Epithelial cell of prostate (primary cell): ENCODE measurements around the gene TBC1D22A.

Experiments used
- DNase-seq: peaks from one replicate; pipeline ENCODE4 v3.0.0-alpha.2; 2011; ENCODE audit warnings: low read depth, low spot score
- H3K27ac ChIP-seq: fragments of 450-650 bp; 2 replicates; pipeline ENCODE4 v1.5.1; 2017; ENCODE audit warnings: mild to moderate bottlenecking

TBC1D22A gene

DNA sequence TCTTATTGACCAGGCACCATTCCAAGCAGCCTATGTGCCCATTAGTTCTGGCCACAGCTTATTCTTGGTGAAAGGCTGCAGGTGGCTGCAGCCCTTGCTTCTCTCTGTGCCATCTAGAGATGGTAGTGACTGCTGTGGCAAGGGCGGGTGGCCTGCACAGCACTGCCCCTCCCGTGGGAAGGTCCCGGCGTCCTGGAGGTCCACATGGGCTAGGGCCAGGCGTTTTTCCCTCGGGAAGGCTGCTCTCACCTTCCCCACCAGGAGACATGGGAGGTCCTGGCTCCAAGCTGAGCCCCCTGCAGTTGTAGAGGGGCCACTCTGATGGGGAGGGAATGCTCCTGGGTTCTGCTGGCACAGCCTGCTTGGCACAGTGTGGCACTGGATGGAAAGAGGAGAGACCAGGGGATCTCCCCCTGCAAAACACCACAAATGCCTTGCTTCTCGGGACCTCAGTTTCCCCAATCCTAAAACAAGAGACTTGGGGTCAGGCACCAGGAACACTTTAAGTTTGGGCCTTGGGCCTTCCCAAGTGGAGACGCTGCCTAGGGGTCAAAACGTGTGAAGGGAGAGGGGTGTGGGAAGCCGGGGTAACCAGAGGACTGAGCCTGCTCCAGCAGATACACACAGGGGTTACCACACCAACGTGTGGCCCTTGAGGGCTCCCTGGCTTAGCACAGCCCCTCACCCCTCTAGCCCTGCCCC is 10.0 kb upstream of the TBC1D22A start:
- no peak overlapping the region for H3K27ac ChIP-seq
- DNase-seq, result no peak

DNA sequence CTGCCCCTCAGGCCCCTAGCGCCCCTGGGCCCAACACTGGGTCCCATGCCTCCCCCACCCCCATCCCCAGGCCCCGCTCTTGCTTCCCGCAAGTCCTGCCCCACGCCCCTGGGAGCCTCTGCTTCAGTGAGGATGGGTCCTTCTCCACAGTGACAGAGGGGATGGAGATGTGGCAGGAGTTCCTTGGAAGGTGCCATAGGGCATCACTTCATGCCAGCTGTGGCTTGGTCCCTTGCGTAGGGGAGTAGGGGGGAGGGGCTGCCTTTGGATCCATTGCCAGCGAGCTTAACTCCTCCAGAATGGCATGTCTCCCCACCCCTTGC is 9.5 kb upstream of the TBC1D22A start:
- DNase-seq, result no peak
- peak overlapping the region; percentile 97 for H3K27ac ChIP-seq

DNA sequence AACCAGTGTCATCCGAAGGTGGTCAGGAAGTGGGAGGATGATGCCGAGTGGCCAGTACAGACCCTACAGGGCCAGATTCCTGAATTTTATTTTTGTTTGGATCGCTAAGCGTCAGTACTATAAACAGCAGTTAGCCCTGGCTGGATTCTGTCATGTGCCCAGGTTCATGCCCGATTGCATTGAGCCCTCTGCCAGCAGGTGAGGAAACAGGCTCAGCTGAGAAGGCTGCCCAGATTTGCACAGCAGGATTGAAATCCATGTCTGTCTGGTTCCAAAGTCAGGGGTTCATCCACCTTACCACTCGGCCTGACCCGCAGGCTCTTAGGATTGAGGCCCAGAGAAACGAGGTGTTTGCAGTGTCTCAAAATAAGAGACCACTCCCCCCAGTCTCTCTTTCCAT is 9.1 kb upstream of the TBC1D22A start:
- DNase-seq, result no peak
- H3K27ac ChIP-seq, result peak overlapping the region; percentile 97

DNA sequence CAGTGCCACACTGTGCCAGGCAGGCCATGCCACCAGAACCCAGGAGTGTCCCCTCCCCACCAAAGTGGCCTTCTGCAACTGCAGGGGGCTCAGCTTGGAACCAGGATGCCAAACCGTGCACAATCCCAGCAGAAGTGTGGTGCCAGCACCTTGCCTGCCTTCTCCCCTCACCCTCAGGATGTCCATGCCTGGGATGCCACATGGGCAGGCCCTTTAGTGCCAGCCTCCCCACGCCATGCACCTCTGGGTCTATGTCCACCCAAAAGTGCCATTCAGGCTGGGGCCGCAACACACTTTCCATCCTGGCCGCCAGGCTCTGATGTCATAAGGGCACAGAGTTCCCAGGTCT is 8.7 kb upstream of the TBC1D22A start:
- peak overlapping the region; percentile 97 for H3K27ac ChIP-seq
- DNase-seq, result no peak

DNA sequence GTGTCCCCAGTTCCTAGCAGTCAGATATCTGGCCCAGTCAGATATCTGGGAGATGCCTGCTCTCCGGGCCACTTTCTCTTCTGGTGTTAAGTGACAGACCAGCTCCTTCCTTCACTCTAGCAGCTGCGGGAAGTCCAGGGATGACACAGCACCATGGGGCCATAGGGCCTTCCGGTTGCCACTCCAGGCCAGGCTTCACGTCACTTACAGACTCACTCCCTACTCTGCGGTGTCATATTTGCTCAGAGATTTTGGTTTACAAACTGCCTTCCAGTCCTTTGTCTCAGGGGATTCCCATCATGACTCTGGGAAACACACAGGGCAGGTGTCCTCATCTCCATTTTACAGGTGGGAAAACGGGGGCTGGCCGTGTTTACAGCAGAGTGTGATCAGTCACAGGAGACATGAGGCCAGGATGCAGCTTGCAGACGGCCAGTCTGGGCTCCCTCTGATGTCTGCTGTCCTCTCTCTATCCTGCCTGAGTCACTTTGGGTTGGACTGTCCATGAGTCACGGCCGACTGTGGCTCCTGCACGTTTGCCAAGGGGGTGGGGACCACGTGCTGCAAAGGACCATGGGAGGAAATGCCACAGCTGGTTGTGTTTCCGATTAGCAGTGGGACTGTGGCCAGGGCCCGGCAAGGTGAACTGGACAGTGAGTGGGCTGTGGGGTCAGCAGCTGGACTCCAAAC is 8.2 kb upstream of the TBC1D22A start:
- peak; percentile 87 for DNase-seq
- peak overlapping the region; percentile 97 for H3K27ac ChIP-seq

DNA sequence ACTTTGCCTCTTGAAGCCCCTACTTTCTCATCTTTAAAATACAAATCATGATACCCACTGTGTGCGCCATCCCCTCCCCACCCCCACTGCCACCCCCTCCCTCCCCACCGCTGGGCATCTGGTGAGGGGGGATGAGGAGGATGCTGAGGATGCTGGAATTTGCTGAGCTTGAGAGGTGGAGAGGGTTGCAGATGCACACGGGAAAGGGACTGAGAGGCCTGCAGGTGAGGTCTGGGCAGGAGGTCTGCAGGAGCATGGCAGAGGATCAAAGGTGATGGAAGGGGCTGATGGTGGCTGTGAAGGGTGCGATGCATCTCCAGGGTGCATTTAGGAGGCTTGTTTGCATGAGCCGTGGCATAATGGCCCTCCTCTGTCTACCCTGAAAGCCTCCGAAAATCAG is 7.6 kb upstream of the TBC1D22A start:
- no peak for DNase-seq
- peak overlapping the region; percentile 97 for H3K27ac ChIP-seq

DNA sequence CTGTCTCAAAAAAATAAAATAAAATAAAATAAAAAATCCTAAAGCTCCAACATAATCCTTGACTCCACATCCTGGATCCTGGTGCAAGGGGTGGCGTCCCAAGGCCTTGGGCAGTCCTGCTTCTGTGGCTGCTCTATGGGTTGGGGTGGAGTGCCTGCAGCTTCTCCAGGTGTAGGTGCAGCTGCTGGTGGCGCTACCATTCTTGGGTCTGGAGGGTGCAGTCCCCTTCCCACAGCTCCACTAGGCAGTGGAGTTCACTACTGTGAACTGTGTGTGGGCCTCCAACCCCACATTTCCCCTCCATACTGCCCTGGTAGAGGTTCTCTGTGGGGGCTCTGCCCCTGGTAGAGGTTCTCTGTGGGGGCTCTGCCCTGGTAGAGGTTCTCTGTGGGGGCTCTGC is 6.9 kb upstream of the TBC1D22A start:
- DNase-seq, result no peak
- no peak overlapping the region for H3K27ac ChIP-seq

DNA sequence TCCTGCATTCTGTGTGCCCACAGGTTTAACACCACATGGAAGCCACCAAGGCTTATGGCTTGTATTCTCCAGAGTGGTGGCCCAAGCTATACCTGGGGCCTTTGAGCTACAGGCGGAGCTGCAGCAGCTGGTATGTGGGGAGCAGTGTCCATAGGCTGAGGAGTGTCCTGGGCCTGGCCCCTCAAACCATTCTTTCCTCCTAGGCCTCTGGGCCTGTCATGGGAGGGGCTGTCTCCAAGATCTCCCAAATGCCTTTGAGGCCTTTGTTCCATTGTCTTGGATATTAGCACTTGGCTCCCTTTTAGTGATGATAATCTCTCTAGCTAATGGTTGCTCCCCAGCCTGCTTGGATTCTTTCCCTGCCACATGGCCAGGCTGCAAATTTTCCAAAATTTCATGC is 6.4 kb upstream of the TBC1D22A start:
- DNase-seq, result no peak
- H3K27ac ChIP-seq, result no peak overlapping the region

DNA sequence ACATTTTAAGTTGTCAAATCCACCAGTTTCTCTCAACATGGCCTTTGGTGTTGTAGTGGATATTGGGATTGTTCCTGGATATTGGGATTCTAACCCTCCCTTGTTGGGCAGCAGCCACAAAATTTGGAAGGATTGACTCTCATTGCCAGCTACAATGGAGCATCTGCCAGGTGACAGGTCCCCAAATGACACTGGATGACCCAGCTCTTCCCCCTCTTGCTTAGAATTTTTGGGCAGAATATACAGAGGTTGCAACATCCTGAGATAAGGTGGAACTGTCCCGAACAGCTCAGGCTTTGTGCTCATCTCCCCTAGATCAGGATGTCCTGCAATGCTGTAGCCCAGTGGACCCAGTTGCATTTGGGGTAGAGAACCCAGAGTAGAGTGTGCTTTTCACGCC is 5.3 kb upstream of the TBC1D22A start:
- no peak for DNase-seq
- no peak overlapping the region for H3K27ac ChIP-seq

DNA sequence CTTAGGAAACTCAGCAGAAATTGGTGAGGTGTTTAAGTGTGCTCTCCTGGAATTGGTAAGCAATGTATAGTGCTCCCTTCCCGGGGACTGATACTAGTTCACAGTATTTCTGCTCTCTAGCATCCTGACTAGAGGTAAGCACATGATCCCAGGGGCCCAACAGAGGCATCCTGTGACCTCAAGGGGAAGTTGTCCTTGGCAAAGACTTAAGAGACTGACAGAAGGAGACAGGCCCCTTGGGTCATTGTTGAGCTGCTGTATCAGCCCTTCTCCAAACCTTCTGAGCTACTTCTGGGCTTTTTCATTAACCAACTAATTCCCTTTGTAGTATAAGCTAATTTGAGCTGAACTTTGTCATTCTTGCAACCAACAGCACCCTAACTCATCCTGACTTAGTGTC is 4.3 kb upstream of the TBC1D22A start:
- no peak overlapping the region for H3K27ac ChIP-seq
- DNase-seq, result no peak

DNA sequence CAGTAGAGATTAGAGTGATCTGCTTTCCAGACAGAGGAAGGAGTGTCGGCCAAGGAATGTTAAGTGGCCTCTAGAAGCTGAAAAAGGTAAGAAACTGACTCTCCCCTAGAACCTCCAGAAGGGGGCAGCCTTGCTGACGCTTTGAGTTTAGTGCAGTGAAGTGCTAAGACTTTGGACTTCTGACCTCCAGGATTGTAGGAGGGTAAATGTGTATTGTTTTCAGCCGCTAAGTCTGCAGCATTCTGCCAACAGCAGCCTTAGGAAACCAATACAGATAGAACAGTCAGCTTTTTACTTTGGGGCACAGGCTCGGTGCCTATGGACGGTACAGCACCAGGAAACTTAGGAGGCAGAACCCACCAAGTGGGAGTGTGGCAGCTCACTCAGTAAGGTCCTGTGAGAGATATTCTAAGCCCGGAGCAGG is 3.6 kb upstream of the TBC1D22A start:
- no peak for DNase-seq
- no peak overlapping the region for H3K27ac ChIP-seq

DNA sequence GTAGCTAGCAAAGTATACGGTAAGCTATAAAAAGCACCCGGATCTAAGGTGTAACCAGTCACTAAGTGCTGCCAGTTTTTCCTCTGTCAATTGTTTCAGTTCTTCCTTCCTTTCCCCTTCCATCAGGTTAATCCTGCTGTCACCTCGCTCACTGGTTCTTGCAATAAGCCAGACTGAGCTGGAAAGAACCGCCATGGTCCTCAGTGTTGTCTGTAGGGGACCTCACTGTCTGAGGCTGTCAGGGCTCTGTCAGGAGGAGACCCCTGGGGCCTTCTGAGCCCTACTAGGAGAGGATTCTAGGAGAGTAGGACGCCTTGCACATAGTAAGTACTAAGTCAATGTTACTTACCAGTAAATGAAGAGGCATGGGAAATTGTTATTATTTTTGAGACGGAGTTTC is 1.4 kb upstream of the TBC1D22A start:
- H3K27ac ChIP-seq, result no peak overlapping the region
- no peak for DNase-seq

DNA sequence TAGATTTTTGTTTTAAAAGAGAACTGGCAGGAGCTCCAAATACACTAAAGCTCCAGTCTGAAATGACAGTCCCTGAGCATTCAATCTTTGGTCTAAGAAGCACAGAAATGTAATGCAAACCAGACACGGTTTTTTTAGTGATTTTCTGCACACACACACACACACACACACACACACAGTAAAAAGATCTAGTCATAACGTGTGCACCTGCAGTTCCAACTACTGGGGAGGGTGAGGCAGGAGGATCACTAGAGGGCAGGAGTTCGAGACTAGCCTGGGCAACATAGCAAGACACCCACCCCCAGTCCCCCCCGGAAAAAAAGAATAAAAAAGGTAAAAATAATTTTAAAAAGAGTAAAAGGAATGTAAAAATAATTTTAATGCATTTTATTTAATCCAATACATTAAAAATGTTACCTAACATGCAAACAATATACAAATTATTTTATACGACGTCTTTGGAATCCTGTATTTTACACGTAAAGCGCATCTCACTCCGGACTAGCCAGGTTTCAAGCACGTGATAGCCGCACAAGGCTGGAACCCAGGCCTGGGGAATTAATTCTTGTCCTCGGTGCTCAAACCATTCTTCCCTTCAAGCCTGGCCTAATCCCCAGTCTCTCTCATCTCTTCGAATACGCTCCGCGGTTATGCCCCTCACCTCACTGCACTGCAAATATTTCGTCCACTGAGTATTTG is 762 bp upstream of the TBC1D22A start:
- peak overlapping the region; percentile 74 for H3K27ac ChIP-seq
- no peak for DNase-seq

DNA sequence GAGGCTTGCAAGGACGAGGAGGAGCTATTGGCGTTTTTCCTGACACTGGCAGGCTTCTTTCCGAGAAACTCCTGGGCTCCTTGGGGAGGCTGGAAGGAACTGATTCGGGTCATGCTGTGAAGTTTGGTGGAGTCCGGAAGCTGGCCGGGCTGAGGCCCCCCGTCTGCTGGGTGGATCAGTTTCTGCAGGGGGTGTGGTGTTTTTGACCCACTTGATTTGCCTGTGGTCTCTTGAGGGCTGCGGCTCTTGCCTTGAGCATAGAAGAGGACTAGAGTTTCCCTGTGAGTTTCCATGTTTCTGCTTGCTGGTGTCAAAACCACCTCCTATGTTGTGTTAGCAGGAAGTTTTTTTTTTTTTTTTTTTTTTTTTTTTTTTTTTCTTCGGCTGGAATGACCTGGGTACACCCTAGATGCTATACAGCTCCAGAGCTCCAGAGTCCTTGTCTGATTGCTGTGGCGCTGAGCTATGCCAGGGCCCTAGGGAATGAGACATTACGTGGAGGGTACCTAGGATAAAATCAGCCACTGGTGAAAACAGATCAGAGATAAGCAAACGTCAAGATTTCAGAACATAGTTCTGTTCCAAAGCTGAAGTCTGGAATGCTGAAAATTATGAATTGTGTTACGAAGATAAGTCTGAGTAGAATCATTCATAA is 728 bp downstream of the TBC1D22A start:
- DNase-seq, result no peak
- peak overlapping the region; percentile 74 for H3K27ac ChIP-seq

DNA sequence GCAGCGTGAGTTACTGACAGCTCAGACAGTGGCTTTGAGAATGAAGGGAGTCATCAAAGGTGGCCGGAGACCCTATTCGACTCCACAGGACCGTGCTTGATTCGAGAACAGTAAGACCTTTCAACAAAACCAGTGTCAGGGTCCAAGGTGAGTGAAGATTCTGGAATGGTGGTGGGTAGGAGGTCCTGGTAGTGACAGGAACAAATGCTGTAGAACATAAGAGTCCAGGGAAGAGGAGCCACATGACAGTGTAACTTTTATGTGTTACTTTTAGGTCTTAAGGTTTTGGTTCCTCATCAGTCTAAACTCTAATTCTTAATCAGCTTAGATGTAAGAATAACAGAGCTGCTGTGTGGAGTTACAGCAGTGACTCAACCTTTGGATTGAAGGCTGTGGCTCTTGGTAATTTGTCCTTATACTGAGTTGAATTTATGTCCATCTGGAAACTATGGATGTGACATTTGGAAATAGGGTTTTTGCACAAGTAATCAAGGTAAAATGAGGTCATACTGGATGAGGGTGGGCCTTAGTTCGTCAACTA is 1.8 kb downstream of the TBC1D22A start:
- H3K27ac ChIP-seq, result no peak overlapping the region

DNA sequence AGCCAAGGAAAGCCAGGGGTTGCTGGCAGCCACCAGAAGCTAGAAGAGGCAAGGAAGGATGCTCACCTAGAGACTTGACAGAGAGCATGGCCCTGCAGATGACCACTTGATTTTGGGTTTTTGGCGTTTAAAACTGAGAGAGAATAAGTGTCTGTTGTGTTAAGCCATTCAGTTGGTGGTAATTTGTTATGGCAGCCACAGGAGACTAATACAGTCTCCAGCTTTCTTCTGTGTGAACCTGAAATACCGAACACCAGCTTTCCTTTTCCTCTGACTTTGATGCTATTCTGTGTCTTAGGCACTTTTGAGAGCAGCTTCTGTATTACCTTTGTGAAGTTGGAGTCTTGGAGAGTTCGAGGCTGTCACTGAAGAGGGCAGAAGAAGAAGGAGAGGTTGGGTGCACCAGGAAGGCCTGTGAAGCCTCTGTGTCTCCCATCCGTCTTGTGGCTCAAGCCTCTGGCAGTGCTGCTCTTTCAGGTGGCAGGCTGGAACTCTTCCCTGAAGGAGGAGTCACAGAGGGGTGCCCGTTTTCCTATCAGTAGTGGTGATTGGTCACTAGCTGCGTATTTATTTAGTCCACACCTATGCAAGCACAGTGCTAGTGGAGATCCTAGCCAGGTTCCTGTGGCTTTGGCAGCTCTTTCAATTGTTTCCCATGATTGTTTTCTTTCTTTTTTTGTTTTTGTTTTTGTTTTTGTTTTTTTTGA is 2.5 kb downstream of the TBC1D22A start:
- no peak overlapping the region for H3K27ac ChIP-seq
- DNase-seq, result no peak

More for the DNA sequence above, 1.8 kb downstream of the TBC1D22A start:
- no peak for DNase-seq

DNA sequence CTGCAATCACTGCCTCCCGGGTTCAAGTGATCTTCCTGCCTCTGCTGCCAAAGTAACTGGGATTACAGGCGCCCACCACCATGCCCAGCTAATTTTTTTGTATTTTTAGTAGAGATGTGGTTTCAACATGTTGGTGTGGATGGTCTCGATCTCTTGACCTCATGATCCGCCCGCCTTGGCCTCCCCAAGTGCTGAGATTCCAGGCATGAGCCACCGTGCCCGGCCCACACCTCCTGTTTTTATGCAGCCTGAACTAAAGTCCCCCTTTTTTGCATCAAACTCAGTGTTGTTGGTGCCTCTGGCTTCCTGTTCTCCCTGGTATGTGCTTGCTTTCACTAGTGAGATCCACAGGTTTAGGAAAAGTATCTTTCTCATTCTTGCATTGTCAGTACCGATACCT is 4.2 kb downstream of the TBC1D22A start:
- H3K27ac ChIP-seq, result no peak overlapping the region
- no peak for DNase-seq

DNA sequence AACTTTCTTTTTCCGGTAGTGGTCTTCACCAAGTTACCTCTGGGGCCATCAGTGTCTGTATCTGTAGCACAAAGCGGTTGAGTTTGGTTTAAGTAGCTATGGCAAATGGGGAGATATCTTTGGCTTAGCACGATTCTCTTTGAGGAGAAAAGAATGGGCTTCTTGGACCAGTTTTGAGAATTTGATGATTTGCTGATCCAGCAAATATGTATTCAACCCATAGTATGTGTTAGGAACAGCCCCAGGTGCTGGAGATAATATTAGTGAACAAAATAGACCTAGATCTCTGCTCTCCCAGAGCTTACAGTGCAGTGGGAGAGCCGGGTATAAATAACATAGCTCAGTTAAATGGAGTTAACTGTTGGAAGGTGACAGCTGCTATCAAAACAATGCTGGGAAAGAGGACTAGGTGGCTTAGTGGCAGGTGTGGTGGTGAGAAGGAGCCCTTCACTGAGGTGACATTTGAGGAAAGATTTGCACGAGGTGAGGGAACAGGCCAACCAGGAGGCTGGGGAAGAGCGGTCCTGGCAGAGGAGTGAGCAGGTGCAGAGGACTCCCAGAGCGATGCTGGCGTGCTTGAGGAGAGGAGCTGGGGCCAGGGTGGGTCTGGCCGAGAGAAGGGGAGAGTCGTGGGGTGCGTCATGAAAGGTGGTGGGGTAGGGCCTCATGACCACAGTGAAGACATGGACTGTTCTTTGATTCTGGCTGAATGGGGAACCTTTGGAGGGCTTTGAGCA is 5.0 kb downstream of the TBC1D22A start:
- no peak overlapping the region for H3K27ac ChIP-seq

DNA sequence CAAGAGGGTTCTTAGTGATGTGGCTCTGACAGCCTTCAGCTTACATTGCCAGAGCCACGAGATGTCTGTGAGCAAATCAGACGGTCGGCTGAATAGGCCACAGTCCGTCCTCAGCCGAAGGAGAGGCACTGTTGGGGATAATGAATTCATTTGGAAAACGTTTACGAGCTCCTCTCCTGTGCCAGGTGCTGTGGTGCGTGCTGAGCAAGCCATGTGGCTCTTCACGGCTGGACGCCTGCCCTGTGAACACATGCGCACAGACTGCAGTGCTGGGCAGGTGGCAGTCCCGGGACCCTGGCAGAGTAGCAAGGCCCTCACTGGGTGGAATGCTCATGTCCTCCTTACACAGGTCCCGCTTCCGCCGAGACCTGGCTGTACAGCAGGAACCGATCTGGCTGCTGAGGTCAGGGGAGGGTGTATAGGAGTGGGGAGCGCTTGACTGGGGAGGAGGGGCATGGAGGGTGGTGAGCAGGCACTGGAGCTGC is 6.8 kb downstream of the TBC1D22A start:
- no peak overlapping the region for H3K27ac ChIP-seq
- DNase-seq, result no peak

More for the DNA sequence above, 5.0 kb downstream of the TBC1D22A start:
- DNase-seq, result no peak
